HG02973 (cell line): ENCODE measurements around the gene PDE4B.
"Not testable (repeated sequence)": the region's sequence is repeated elsewhere in the genome, so short reads cannot be mapped to it uniquely, and the experiment has no call there.

ENCODE experiments used
- ATAC-seq: cut with Tn5 transposase; IDR thresholded peaks from one replicate; pipeline ENCODE4 v1.9.1; 2021; ENCODE audit warnings: moderate library complexity; ENCODE audit not compliant: unreplicated experiment

PDE4B gene

GRCh38 chr1:65949230-65949626 lies 156.5 kb downstream of the PDE4B start:
- no peak for ATAC-seq

DNA sequence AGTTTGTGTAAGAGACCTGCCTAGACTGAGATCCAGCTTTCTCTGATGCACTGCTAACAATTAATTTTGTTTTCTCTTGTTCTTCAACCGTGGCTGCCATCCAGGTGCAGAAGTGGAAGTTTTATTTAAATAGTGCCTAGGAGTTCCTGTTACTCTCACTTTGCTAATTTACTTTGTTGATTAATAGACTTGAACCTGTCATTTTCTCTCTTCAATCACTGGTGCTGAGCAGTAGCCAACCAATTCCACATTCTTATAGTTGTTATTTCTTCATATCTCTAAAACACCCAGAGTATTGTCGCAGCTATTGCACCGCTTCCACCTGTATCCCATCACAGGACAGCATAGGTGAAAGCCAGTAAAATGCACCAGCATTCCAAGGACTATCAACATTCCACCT lies 157.2 kb downstream of the PDE4B start:
- ATAC-seq: no peak

DNA sequence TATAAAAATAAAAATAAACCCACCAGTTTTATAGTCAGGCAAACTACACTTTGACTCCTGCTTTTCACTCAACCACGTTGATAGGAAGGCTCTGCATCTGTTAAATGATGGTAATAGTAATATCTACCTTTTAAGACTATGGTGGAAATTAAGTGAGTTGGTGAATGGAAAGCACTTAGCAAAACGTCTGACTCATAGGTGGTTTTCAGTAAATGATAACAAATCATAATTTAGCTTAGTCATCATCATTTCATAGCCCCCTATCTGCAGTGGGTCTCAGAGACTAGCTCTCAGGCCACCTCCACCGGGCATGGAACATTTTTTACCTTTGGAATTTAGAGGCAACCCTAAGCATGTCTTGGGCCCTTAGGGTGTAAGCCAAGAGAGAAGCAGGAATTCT lies 160.0 kb downstream of the PDE4B start:
- no peak for ATAC-seq

- no peak for ATAC-seq
These were observed 160.5 kb downstream of the PDE4B start for GRCh38 chr1:65953170-65953569.

DNA sequence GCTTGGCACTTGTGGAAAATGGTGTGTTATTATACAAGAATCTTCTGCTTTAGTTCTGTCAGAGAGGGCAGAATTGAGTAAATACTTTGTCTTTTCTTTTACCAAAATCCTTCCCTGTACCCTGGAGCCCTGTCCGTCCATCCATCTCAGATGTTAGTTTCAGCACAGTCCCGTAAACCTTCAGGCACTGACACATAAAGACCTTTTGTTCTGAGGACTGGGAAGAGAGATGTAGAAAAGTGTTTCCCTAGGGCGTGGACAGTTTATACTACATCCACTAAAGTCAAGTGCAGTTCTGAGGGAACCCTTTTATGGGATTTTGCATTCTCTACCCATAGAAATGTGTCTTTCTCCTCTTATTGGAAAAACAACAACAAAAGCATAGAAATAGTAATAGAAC lies 162.4 kb downstream of the PDE4B start:
- no peak for ATAC-seq

DNA sequence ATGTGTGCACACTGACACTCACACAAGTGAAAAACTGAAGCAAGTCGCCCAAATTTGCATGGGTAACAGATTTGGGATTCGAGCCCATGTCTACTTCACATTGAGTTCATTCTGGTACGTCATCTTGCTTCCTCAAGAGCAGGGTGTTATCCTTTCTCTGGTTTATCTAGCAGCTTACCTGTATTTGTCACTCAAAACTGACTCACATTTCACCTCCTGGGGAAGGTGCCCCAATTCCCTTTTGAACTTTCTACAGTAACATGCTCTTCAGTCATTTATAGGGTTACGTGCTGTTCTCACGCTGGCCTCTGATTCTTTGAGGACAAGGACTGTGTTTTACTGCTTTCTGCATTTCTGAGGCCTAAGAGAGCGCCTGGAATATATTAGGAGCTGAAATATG lies 162.8 kb downstream of the PDE4B start:
- ATAC-seq: no peak

- peak; percentile 77 for ATAC-seq
These were observed 166.1 kb downstream of the PDE4B start for GRCh38 chr1:65958561-65959350.

GRCh38 chr1:65959896-65960567 lies 167.3 kb downstream of the PDE4B start:
- no peak for ATAC-seq

DNA sequence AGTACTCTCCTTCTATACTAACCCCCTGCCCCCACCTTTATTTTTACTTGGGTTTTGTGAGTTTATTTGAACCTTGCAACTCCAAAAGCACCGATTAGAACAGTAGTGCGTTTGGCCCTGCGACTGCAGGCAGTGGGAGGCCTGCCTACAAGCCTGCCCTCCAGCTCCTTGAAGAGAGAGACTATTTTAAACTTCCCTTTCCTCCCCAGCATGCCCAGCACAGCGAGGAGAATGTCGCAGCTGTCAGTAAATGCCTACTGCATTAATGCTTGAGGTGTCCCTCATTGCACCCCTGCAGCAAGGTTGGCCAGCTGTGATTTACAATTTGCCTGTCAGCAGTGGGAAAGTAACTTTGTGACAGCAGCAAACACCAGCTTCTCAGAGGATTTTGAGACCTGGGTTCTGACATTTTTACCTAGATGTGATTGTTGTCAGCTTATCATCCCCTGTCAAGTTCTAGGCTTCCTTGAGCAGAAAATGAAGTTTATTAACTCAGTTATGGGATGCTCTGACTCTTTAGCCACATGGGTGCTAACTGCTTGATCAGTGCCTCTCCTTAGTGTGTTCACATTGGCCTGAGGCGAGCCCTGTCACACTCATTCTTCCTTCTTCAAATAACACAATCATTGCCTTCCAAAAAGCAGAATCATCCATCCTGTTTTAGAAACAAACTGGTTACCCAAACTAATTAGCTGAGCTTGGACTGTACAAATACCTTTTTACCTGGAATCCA lies 170.6 kb downstream of the PDE4B start:
- ATAC-seq: no peak

DNA sequence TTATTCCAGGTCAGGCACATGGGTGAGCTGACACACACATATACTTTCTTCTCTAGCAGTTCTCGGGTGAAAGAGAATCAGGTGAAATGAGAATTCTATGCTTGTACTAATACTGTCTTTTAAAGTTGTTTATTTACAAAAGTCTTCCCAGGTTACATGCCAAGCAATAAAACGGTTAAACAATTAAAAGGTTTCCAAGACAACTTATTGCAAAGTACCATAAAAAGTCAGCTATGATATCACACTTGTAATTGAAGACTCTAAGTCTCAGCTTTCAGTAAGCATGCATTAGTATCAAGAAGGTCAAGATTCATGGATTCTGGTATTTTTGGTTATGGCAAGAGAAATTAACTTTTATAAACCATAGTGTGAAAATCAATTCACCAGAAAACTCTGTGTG lies 171.4 kb downstream of the PDE4B start:
- no peak for ATAC-seq

- ATAC-seq: no peak
These were observed 172.7 kb downstream of the PDE4B start for GRCh38 chr1:65965112-65965996.

DNA sequence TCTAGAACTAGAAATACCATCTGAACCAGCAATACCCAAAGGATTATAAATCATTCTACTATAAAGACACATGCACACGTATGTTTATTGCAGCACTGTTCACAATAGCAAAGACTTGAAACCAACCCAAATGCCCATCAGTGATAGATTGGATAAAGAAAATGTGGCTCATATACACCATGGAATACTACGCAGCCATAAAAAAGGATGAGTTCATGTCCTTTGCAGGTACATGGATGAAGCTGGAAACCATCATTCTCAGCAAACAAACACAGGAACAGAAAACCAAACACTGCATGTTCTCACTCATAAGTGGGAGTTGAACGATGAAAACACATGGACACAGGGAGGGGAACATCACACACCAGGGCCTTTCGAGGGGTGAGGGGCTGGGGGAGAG lies 174.8 kb downstream of the PDE4B start:
- ATAC-seq: not testable (repeated sequence)

- ATAC-seq: no peak
These were observed 178.9 kb downstream of the PDE4B start for GRCh38 chr1:65971547-65971946.

DNA sequence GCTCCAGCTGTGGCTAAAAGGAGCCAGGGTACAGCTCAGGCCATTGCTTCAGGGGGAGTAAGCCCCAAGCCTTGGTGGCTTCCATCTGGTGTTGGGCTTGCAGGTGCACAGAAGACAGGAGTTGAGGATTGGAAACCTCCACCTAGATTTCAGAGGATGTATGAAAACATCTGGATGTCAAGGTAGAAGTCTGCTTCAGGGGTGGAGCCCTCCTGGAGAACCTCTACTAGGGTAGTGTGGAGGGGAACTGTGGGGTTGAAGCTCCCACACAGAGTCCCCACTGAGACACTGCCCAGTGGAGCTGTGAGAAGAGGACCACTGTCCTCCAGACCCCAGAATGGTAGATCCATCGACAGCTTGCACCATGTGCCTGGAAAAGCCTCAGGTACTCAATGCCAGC lies 183.0 kb downstream of the PDE4B start:
- ATAC-seq: no peak

DNA sequence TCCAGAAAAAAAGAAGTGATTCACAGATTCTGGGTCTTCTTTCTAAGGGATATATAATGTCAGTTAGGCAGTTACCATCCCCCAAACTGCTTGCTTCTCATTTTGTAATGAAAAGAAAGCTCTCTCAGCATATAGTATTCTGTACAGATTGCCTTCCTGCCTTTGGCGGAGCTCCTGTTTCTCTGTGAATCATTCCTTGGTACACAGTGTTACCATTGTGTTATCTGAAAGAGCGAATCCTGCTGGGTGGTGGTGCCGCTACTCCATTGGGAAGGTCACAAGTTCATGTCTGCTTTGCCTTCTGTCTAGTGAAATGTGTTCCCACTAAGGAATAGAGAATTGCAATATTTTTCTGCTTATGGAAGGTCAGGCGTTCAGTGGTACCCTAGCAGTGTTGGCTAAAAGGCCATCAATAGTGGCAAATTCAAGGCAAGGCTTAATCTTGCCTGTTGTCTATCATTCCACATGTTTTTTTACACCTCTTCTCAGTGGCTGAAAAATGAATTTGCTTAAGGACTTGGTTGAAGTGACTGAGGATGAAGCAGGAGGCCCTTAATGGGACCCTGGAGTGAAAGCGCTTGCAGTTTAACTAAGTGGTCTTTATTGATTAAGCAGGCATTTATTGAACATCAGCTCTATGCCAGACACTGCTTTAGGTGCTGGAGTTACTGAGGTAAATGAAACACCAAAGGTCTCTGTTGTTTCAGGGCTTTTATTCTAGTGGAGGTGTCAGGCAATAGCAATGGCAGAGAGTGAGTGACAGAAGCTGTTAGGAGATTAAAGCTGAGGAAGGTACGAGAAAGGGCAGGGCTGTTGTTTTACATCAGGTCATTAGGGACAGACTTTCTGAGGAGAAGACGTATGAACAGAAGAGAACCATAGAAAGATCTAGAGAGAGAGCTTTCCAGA lies 186.7 kb downstream of the PDE4B start:
- ATAC-seq: no peak

GRCh38 chr1:65980237-65980636 lies 187.5 kb downstream of the PDE4B start:
- no peak for ATAC-seq

DNA sequence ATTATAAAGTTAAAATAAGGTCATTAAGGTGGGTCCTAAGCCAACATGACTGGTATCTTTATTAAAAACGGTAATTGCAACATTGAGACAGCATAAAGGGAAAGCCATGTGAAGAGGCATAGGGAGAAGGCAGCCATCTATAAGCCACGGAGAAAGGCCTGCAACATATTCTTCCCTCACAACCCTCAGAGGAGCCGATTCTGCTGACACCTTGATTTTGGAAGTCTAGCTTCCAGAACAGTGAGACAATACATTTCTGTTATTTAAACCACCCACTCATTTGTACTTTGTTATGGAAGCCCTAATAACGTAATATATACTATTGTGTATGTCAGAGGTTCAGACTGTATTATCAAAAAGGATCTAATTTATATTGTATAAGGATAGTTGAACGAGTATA lies 190.8 kb downstream of the PDE4B start:
- no peak for ATAC-seq

DNA sequence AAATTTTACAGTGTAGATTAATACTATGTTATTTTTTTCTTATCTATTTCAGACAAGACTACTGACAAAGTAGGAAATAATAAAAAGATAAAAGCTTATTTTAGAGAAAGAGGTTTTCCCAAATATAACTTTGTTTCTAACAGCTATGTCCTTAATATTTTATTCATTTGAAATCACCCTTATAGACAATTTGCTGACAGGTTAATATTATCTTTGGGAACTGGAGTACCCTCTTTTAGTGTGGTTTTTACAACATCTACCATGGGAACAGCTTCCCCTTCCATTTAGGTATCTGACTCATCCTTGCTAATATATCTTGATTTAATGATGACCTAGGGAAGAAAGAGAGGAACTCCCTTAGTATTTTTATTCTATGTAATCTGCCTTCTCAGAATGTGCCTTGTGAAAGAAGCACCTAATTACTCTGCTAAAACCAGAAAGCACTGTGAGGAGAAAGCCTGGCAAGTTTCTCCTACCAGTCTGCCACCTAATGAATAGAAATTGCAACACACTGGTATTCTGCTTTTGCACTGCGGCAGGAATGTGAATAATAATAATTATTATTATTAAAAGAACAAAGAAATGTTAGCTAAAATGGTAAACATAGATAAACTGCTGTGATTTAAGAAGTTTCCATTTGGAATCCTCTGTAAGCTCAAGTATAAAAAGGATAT lies 192.8 kb downstream of the PDE4B start:
- ATAC-seq: no peak

DNA sequence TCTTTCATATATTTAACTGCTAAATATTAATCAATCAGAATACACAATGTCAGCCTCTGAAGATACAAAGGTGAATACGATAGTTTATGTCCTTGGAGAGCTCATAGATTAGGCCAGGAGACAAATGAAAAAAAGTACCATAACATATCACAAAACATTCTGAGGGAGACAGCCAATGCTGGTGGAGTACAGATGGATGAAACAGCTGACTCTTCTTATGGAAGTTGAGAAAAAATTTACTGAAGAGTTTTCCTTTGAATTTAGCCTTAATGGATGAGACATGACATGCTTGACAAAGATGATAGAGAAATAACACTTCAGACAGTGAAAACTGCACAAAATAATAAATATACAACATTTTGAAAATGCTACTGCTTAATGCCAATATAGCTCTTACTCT lies 193.5 kb downstream of the PDE4B start:
- no peak for ATAC-seq
